DMS53 (cell line): Measurements from ENCODE around the gene RMI1.
"Not testable (repeated sequence)": the region's sequence is repeated elsewhere in the genome, so short reads cannot be mapped to it uniquely, and the experiment has no call there.

ENCODE experiments used
- DNase-seq: peaks from one replicate; lab custom pipeline; 2025; lab: John Stamatoyannopoulos, UW

Gene RMI1

DNA sequence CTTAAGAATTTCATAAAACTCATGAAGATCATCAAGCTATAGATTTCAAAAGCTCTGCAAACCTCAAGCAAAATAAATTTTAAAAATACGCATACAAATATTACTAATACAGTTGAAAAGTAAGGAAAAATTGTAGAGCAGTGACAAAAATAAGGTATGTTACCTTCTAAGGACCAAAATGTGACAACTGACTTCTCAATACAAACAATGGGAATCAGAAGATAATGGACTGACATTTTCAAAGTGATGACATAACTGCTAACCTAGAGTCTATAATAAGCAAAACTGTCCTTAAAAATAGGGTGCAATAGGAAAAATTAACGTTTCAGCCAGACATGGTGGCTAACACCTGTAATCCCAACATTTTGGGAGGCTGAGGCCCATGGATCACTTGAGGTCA lies 27.1 kb downstream of the RMI1 start:
- no peak for DNase-seq

DNA sequence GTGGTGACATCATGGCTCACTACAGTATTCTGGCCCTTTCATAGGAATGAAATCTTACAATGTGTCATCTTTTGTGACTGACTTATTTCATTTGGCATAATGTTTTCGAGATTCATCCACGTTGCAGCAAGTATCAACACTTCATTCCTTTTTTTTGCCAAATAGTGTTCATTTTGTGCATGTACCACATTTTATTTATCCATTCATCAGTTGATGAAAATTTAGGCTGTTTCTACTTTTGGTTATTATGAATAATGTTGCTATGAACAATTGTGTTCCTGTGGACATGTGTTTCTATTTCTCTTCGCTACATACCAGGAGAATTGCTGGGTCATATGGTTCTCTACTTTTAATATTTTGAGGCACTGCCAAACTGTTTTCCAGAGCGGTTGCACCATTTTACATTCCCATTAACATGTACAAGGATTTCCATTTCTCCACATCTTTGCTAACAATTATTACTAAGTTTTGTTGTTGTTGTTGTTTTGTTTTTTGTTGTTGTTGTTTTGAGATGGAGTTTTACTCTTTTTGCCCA lies 43.5 kb downstream of the RMI1 start:
- DNase-seq = no peak

DNA sequence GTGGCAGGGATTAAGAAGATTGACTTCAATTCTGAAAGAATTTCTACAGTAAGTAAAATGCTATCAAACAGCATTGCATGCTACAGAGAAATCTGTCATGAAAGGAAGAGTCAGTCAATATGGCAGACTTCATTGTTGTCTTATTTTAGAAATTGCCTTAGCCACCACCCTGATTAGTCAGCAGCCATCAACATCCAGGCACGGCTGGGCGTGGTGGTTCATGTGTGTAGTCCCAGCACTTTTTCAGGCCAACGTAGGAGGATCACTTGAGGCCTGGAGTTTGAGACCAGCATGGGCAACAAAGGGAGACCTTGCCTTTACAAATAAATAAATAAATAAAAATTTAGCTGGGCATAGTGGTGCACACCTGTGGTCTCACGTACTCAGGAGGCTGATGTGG lies 46.6 kb downstream of the RMI1 start:
- DNase-seq = no peak

DNA sequence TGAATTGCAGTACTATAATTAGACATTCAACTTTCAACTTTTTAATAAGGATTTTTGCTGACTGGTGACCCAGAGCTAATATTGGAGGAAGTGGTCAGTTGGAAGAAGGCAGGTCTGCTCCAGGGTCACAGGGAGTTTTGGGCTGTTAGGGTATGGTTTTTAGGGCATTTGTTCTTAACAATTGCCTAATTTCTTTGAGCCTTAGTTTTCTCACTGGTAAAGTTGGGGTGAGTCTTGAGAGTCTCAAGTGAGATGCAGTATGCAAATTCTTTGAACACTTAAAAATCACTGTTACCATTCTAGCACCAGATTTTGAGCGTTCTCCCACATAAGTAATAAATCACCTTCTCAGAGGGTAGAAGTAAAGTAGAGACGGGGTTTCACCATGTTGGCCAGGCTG lies 50.9 kb downstream of the RMI1 start:
- DNase-seq = no peak

DNA sequence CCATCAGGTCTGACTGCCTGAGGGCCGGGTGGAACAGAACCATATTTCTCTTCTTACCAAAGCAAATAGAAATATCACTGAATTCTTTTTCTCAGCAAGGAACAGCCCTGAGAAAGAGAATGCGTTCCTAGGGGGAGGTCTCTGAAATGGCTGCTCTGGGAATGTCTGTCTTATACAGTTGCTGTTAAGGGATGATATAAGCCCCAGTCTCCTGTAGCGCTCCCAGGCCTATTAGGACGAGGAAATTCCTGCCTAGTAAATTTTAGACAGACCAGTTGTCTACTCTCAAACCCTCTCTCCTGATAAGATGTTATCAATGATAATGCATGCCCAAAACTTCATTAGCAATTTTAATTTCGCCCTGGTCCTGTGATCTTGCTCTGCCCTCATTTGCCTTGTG lies 61.3 kb downstream of the RMI1 start:
- not testable (repeated sequence) for DNase-seq

DNA sequence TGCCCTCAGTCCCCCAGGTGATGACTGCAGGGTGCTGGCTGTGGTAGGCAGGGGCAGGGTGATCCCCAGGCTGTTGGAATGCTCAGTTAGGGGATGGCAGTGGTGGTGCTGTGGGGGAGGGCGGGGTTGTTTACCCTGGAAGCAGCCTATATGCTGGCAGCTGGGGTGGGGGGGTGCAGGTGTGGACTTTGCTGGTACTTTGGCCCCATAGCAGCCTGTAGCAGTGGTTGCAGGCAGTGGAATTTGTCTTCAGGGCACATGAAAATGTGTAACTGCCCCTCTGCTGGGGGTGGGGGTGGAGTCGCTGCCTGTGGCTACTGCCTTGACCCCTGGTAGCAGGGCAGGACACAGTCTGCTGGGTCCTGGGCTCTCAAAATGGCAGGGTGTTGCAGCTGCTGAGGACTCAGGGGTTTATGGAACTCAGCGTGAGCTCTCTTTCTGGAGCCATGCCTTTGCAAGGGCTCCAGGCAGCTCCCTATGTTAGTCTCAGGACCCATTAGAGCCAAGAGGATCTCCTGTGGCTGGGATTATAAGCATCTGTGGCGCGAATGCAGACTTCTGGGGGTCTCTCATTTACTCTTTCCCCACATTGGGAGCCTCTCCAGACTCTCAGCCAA lies 65.0 kb downstream of the RMI1 start:
- DNase-seq = no peak
